ENCODE results near the gene NCOA7.
"Not testable (repeated sequence)": the region's sequence is repeated elsewhere in the genome, so short reads cannot be mapped to it uniquely, and the experiment has no call there.

NCOA7 gene

GRCh38 chr6:125954735-125955339 is 164.1 kb downstream of the NCOA7 start:
- no peaks in the 10 kb centered on the region for H3K36me3 Mint-ChIP-seq
- peak overlapping the region; percentile 6 for H3K4me3 Mint-ChIP-seq
- H3K27ac Mint-ChIP-seq = no peak overlapping the region
- peaks cover 1% of the 10 kb centered on the region for H3K27me3 Mint-ChIP-seq
- H3K9me3 Mint-ChIP-seq = no peaks in the 10 kb centered on the region
- peaks cover 3% of the 10 kb centered on the region for H3K4me1 Mint-ChIP-seq

- no peaks in the 10 kb centered on the region for H3K9me3 Mint-ChIP-seq
- H3K4me1 Mint-ChIP-seq = peaks cover 10% of the 10 kb centered on the region
- H3K27ac Mint-ChIP-seq = peak overlapping the region; percentile 63
These were observed 165.2 kb downstream of the NCOA7 start for GRCh38 chr6:125955973-125956372.

GRCh38 chr6:125956506-125957390 is 166.0 kb downstream of the NCOA7 start, which contains the start of gene HINT3:
HINT3 (plus strand) TSS chr6:125956770; CDS start chr6:125956978, 208 bp downstream.
- no peaks in the 10 kb centered on the region for H3K36me3 Mint-ChIP-seq
- H3K27me3 Mint-ChIP-seq = no peaks in the 10 kb centered on the region
- peaks cover 14% of the 10 kb centered on the region for H3K4me1 Mint-ChIP-seq
- no peak within 1 kb of the TSS for H3K4me3 Mint-ChIP-seq
- H3K9me3 Mint-ChIP-seq = no peaks in the 10 kb centered on the region
- peak within 1 kb of the TSS; percentile 63 for H3K27ac Mint-ChIP-seq

More at GRCh38 chr6:125955973-125956372, 165.2 kb downstream of the NCOA7 start:
- Mint-ChIP-seq H3K4me3 (no peak overlapping the region), H3K36me3 (no peaks in the 10 kb centered on the region), H3K27me3 (no peaks in the 10 kb centered on the region)

- H3K36me3 Mint-ChIP-seq = no peaks in the 10 kb centered on the region
- H3K4me1 Mint-ChIP-seq = peaks cover 16% of the 10 kb centered on the region
- no peak overlapping the region for H3K4me3 Mint-ChIP-seq
- no peak overlapping the region for H3K27ac Mint-ChIP-seq
- no peaks in the 10 kb centered on the region for H3K9me3 Mint-ChIP-seq
- H3K27me3 Mint-ChIP-seq = no peaks in the 10 kb centered on the region
These were observed 166.6 kb downstream of the NCOA7 start for GRCh38 chr6:125957391-125957693.

- Mint-ChIP-seq H3K27me3 (no peaks in the 10 kb centered on the region), H3K9me3 (no peaks in the 10 kb centered on the region), H3K27ac (no peak overlapping the region), H3K4me3 (no peak overlapping the region), H3K4me1 (peaks cover 21% of the 10 kb centered on the region), H3K36me3 (no peaks in the 10 kb centered on the region)
These were observed 167.1 kb downstream of the NCOA7 start for GRCh38 chr6:125957845-125958244.

- H3K27ac Mint-ChIP-seq = no peak overlapping the region
- H3K4me1 Mint-ChIP-seq = peaks cover 30% of the 10 kb centered on the region
- H3K4me3 Mint-ChIP-seq = no peak overlapping the region
- H3K36me3 Mint-ChIP-seq = no peaks in the 10 kb centered on the region
- no peaks in the 10 kb centered on the region for H3K9me3 Mint-ChIP-seq
- no peaks in the 10 kb centered on the region for H3K27me3 Mint-ChIP-seq
These were observed 168.3 kb downstream of the NCOA7 start for GRCh38 chr6:125959041-125959440.

GRCh38 chr6:125961117-125961516 is 170.4 kb downstream of the NCOA7 start:
- H3K27ac Mint-ChIP-seq = no peak overlapping the region

GRCh38 chr6:125962900-125963497 is 172.2 kb downstream of the NCOA7 start:
- peaks cover 45% of the 10 kb centered on the region for H3K4me1 Mint-ChIP-seq
- H3K27me3 Mint-ChIP-seq = no peaks in the 10 kb centered on the region
- no peaks in the 10 kb centered on the region for H3K9me3 Mint-ChIP-seq
- no peak overlapping the region for H3K27ac Mint-ChIP-seq
- H3K4me3 Mint-ChIP-seq = no peak overlapping the region
- peaks cover 5% of the 10 kb centered on the region for H3K36me3 Mint-ChIP-seq

More at GRCh38 chr6:125961117-125961516, 170.4 kb downstream of the NCOA7 start:
- Mint-ChIP-seq H3K4me1 (peaks cover 38% of the 10 kb centered on the region), H3K27me3 (no peaks in the 10 kb centered on the region), H3K9me3 (no peaks in the 10 kb centered on the region), H3K4me3 (no peak overlapping the region), H3K36me3 (no peaks in the 10 kb centered on the region)

GRCh38 chr6:125963817-125964216 is 173.1 kb downstream of the NCOA7 start:
- Mint-ChIP-seq H3K27me3 (no peaks in the 10 kb centered on the region), H3K27ac (no peak overlapping the region), H3K9me3 (no peaks in the 10 kb centered on the region), H3K4me1 (peaks cover 54% of the 10 kb centered on the region), H3K36me3 (peaks cover 10% of the 10 kb centered on the region), H3K4me3 (no peak overlapping the region)

GRCh38 chr6:125966569-125966968 is 175.8 kb downstream of the NCOA7 start:
- H3K36me3 Mint-ChIP-seq = peaks cover 10% of the 10 kb centered on the region
- H3K27me3 Mint-ChIP-seq = no peaks in the 10 kb centered on the region
- H3K4me1 Mint-ChIP-seq = peaks cover 56% of the 10 kb centered on the region
- no peaks in the 10 kb centered on the region for H3K9me3 Mint-ChIP-seq
- H3K4me3 Mint-ChIP-seq = no peak overlapping the region
- H3K27ac Mint-ChIP-seq = no peak overlapping the region

- Mint-ChIP-seq H3K27ac (no peak overlapping the region), H3K27me3 (no peaks in the 10 kb centered on the region), H3K4me1 (peaks cover 41% of the 10 kb centered on the region), H3K9me3 (no peaks in the 10 kb centered on the region), H3K36me3 (peaks cover 13% of the 10 kb centered on the region), H3K4me3 (no peak overlapping the region)
These were observed 177.7 kb downstream of the NCOA7 start for GRCh38 chr6:125968493-125968892.

GRCh38 chr6:125970760-125971159 is 180.0 kb downstream of the NCOA7 start:
- no peaks in the 10 kb centered on the region for H3K27me3 Mint-ChIP-seq
- peaks cover 36% of the 10 kb centered on the region for H3K4me1 Mint-ChIP-seq
- H3K36me3 Mint-ChIP-seq = peaks cover 16% of the 10 kb centered on the region
- H3K4me3 Mint-ChIP-seq = no peak overlapping the region
- no peak overlapping the region for H3K27ac Mint-ChIP-seq
- no peaks in the 10 kb centered on the region for H3K9me3 Mint-ChIP-seq

GRCh38 chr6:125972478-125972877 is 181.7 kb downstream of the NCOA7 start:
- H3K4me1 Mint-ChIP-seq = peaks cover 31% of the 10 kb centered on the region
- H3K27ac Mint-ChIP-seq = peak overlapping the region; percentile 23
- peaks cover 16% of the 10 kb centered on the region for H3K36me3 Mint-ChIP-seq
- not testable (repeated sequence) for H3K4me3 Mint-ChIP-seq, H3K9me3 Mint-ChIP-seq, H3K27me3 Mint-ChIP-seq

- H3K36me3 Mint-ChIP-seq = peaks cover 9% of the 10 kb centered on the region
- H3K4me3 Mint-ChIP-seq = no peak overlapping the region
- H3K4me1 Mint-ChIP-seq = peaks cover 13% of the 10 kb centered on the region
- no peaks in the 10 kb centered on the region for H3K27me3 Mint-ChIP-seq
- H3K9me3 Mint-ChIP-seq = no peaks in the 10 kb centered on the region
- H3K27ac Mint-ChIP-seq = no peak overlapping the region
These were observed 183.6 kb downstream of the NCOA7 start for GRCh38 chr6:125974214-125974866.

GRCh38 chr6:125979101-125979500 is 188.3 kb downstream of the NCOA7 start:
- Mint-ChIP-seq H3K27me3 (no peaks in the 10 kb centered on the region), H3K4me1 (peaks cover 6% of the 10 kb centered on the region), H3K27ac (no peak overlapping the region), H3K4me3 (no peak overlapping the region), H3K36me3 (peaks cover 6% of the 10 kb centered on the region), H3K9me3 (no peaks in the 10 kb centered on the region)
